CD14-positive monocyte (primary cell): Measurements from ENCODE around the gene KCNH3. TPM values are rescaled to one million over a fixed set of nuclear protein-coding genes. Genes with fewer than 3 reads are reported as not detected.

Source experiments
- DNase-seq, 3 donors: peaks; one replicate each; pipeline ENCODE4 v3.0.0-alpha.2; 2011 to 2022
- H2AFZ ChIP-seq: 2 replicates; pipeline ENCODE4 v1.6.0; 2012; ENCODE audit warnings: mild to moderate bottlenecking, low read depth, low read length, inconsistent platforms; ENCODE audit not compliant: insufficient read depth, poor library complexity, severe bottlenecking
- H3K27ac ChIP-seq, 2 donors: 1 replicate in 1 of 2; 2 replicates in 1 of 2; pipeline ENCODE4 v1.5.1; 2012 to 2013; ENCODE audit warnings: low read length in 2 of 2, control low read depth in 1 of 2, inconsistent platforms in 1 of 2, low read depth in 1 of 2, mild to moderate bottlenecking in 1 of 2
- H3K27me3 ChIP-seq, 2 donors: one replicate each; pipeline versions ENCODE4 v1.6.0 to v1.6.1; 2011 to 2013; ENCODE audit warnings: low read length in 2 of 2; ENCODE audit not compliant: control insufficient read depth in 2 of 2, insufficient read depth in 2 of 2
- H3K36me3 ChIP-seq, 2 donors: replicated peaks in 1 of 2; 1 replicate in 1 of 2; 2 replicates in 1 of 2; pipeline versions ENCODE4 v1.5.1 to v1.6.1; 2012 to 2013; ENCODE audit warnings: low read length in 2 of 2, control low read depth in 1 of 2, inconsistent platforms in 1 of 2, mild to moderate bottlenecking in 1 of 2; ENCODE audit not compliant: insufficient read depth in 2 of 2, control insufficient read depth in 1 of 2
- H3K4me1 ChIP-seq, 2 donors: 1 replicate in 1 of 2; 2 replicates in 1 of 2; pipeline versions ENCODE4 v1.5.1 to v1.6.1; 2012 to 2013; ENCODE audit warnings: low read length in 2 of 2, control low read depth in 1 of 2, inconsistent platforms in 1 of 2, mild to moderate bottlenecking in 1 of 2, moderate library complexity in 1 of 2; ENCODE audit not compliant: insufficient read depth in 2 of 2, control insufficient read depth in 1 of 2
- H3K4me2 ChIP-seq: replicated peaks from 2 replicates; pipeline ENCODE3; 2012; ENCODE audit warnings: low read length, moderate library complexity, mild to moderate bottlenecking; ENCODE audit not compliant: poor library complexity, severe bottlenecking; ENCODE audit errors: extremely low read depth
- H3K4me3 ChIP-seq, 3 experiments: fragments of 200-600 bp in 1 of 3; sonication (generic) in 1 of 3; replicated peaks in 1 of 3; 1 replicate in 2 of 3; 2 replicates in 1 of 3; pipeline ENCODE4 v1.5.1; 2011 to 2013; ENCODE audit warnings: low read length in 3 of 3, mild to moderate bottlenecking in 3 of 3, control low read depth in 2 of 3, low read depth in 2 of 3, inconsistent platforms in 1 of 3, moderate library complexity in 1 of 3
- H3K79me2 ChIP-seq: 2 replicates; pipeline ENCODE4 v1.6.0; 2012; ENCODE audit warnings: mild to moderate bottlenecking, control low read depth, inconsistent platforms, low read length, moderate library complexity; ENCODE audit not compliant: insufficient read depth
- H3K9ac ChIP-seq: 2 replicates; pipeline ENCODE4 v1.6.0; 2017; ENCODE audit warnings: low read length, mild to moderate bottlenecking; ENCODE audit not compliant: insufficient read depth, poor library complexity, severe bottlenecking
- H3K9me3 ChIP-seq, 2 donors: replicated peaks in 1 of 2; 1 replicate in 1 of 2; 2 replicates in 1 of 2; pipeline versions ENCODE4 v1.5.1 to v1.6.1; 2012 to 2013; ENCODE audit warnings: low read length in 2 of 2, control low read depth in 1 of 2; ENCODE audit not compliant: control insufficient read depth in 1 of 2, insufficient read depth in 1 of 2
- H4K20me1 ChIP-seq: 2 replicates; pipeline ENCODE4 v1.6.0; 2012; ENCODE audit warnings: mild to moderate bottlenecking, low read length, control low read depth, moderate library complexity; ENCODE audit not compliant: insufficient read depth
- H3K27ac Mint-ChIP-seq, 7 donors: one replicate each; pipeline ENCODE4 v1.8.0; 2020; ENCODE audit warnings: mild to moderate bottlenecking in 7 of 7, mixed read lengths in 7 of 7, moderate library complexity in 6 of 7, inconsistent platforms in 2 of 7
- H3K27me3 Mint-ChIP-seq, 3 donors: one replicate each; pipeline ENCODE4 v1.8.0; 2021 to 2022; ENCODE audit warnings: low read depth in 3 of 3, mild to moderate bottlenecking in 3 of 3, mixed read lengths in 3 of 3, moderate library complexity in 3 of 3, inconsistent platforms in 1 of 3
- H3K36me3 Mint-ChIP-seq, 2 donors: one replicate each; pipeline ENCODE4 v1.8.0; 2020; ENCODE audit warnings: mixed read lengths in 2 of 2, inconsistent platforms in 1 of 2, mild to moderate bottlenecking in 1 of 2
- H3K4me1 Mint-ChIP-seq: one replicate; pipeline ENCODE4 v1.8.0; 2020; ENCODE audit warnings: mild to moderate bottlenecking, mixed read lengths
- H3K4me3 Mint-ChIP-seq, 2 donors: one replicate each; pipeline ENCODE4 v1.8.0; 2020; ENCODE audit warnings: mild to moderate bottlenecking in 2 of 2, mixed read lengths in 2 of 2, moderate library complexity in 1 of 2
- H3K9me3 Mint-ChIP-seq, 7 donors: one replicate each; pipeline ENCODE4 v1.8.0; 2020 to 2022; ENCODE audit warnings: mixed read lengths in 7 of 7, mild to moderate bottlenecking in 6 of 7, moderate library complexity in 6 of 7, inconsistent platforms in 2 of 7
- CTCF ChIP-seq: fragments of 200-600 bp; IDR thresholded peaks from one replicate; pipeline ENCODE4 v1.8.0; 2022; ENCODE audit warnings: antibody characterized with exemption, mild to moderate bottlenecking
- WGBS: methylation state at CpG from one replicate; pipeline ENCODE4 v1.1.5; 2013; ENCODE audit warnings: missing lambda C conversion rate; ENCODE audit not compliant: insufficient coverage; 5-methylcytosine and 5-hydroxymethylcytosine counted together
- intact Hi-C, 2 donors: fragments of 100-400 bp; cut with micrococcal nuclease; formaldehyde crosslinking; loops; one replicate each; pipeline versions ENCODE4 v1.15.0 to v1.15.1; 2023
- polyA plus RNA-seq, 3 donors: library from polyadenylated mRNA; depleted of rRNA in 1 of 3; unstranded in 2 of 3; stranded (reverse) in 1 of 3; fragments of 300-500 nt in 2 of 3; fragments of >200 nt in 1 of 3; fragmentation: Illumina TruSeq in 2 of 3; gene quantifications; 1 replicate in 2 of 3; 2 replicates in 1 of 3; pipeline ENCODE4 v1.2.3, GENCODE V29; 2012 to 2021

The KCNH3 gene
- polyA plus RNA-seq, 3 donors, result 1.3 to 18.2 (median 3.3) TPM

- H3K9ac ChIP-seq, result no peak overlapping the region
- H3K9me3 ChIP-seq, result no peaks in the 10 kb centered on the region
- no peak overlapping the region for H3K27ac Mint-ChIP-seq
- H3K27me3 ChIP-seq, result no peaks in the 10 kb centered on the region
- no peak overlapping the region for H3K4me3 ChIP-seq
- H3K4me1 ChIP-seq, result no peaks in the 10 kb centered on the region
- no peaks in the 10 kb centered on the region for H3K79me2 ChIP-seq
- intact Hi-C loops, result no loop called here
- peaks cover 2% of the 10 kb centered on the region for H3K4me1 Mint-ChIP-seq
- H3K36me3 ChIP-seq, result no peaks in the 10 kb centered on the region
- H3K4me2 ChIP-seq, result no peak overlapping the region
- H4K20me1 ChIP-seq, result no peaks in the 10 kb centered on the region
- H3K36me3 Mint-ChIP-seq, result peaks cover 4 to 9% of the 10 kb centered on the region in 2 donors
- WGBS, result 86% methylated on average over 4 of the region's 9 CpGs
- H2AFZ ChIP-seq, result no peak overlapping the region
- H3K27ac ChIP-seq, result no peak overlapping the region
- H3K27me3 Mint-ChIP-seq, result peaks cover 0 to 1% (median 0%) of the 10 kb centered on the region in 3 donors
- DNase-seq, result no peak
- no peak overlapping the region for H3K4me3 Mint-ChIP-seq
- no peak for TF ChIP-seq CTCF
- H3K9me3 Mint-ChIP-seq, result peaks cover 0 to 1% (median 0%) of the 10 kb centered on the region in 7 donors
Measured at GRCh38 chr12:49577589-49578315, 38.9 kb downstream of the KCNH3 start.

- 80% methylated on average over 9 of the region's 13 CpGs for WGBS
- H3K27ac ChIP-seq, result no peak overlapping the region
- H3K9ac ChIP-seq, result no peak overlapping the region
- intact Hi-C loops, result no loop called here
- no peaks in the 10 kb centered on the region for H4K20me1 ChIP-seq
- no peak for TF ChIP-seq CTCF
- no peaks in the 10 kb centered on the region for H3K4me1 ChIP-seq
- H3K27me3 Mint-ChIP-seq, result peaks cover 0 to 2% (median 0%) of the 10 kb centered on the region in 3 donors
- DNase-seq, result no peak
- H3K4me3 ChIP-seq, result no peak overlapping the region
- H3K79me2 ChIP-seq, result no peaks in the 10 kb centered on the region
- no peak overlapping the region for H3K4me3 Mint-ChIP-seq
- H3K27ac Mint-ChIP-seq, result no peak overlapping the region
- H3K36me3 Mint-ChIP-seq, result peaks cover 6 to 10% of the 10 kb centered on the region in 2 donors
- H3K9me3 ChIP-seq, result no peaks in the 10 kb centered on the region
- H3K27me3 ChIP-seq, result no peaks in the 10 kb centered on the region
- H2AFZ ChIP-seq, result no peak overlapping the region
- peaks cover 0 to 1% (median 0%) of the 10 kb centered on the region in 7 donors for H3K9me3 Mint-ChIP-seq
- no peak overlapping the region for H3K4me2 ChIP-seq
- H3K4me1 Mint-ChIP-seq, result peaks cover 2% of the 10 kb centered on the region
- H3K36me3 ChIP-seq, result no peaks in the 10 kb centered on the region
Measured at GRCh38 chr12:49578471-49579112, 39.8 kb downstream of the KCNH3 start.
